ENCODE data around the gene SP4.

DNA sequence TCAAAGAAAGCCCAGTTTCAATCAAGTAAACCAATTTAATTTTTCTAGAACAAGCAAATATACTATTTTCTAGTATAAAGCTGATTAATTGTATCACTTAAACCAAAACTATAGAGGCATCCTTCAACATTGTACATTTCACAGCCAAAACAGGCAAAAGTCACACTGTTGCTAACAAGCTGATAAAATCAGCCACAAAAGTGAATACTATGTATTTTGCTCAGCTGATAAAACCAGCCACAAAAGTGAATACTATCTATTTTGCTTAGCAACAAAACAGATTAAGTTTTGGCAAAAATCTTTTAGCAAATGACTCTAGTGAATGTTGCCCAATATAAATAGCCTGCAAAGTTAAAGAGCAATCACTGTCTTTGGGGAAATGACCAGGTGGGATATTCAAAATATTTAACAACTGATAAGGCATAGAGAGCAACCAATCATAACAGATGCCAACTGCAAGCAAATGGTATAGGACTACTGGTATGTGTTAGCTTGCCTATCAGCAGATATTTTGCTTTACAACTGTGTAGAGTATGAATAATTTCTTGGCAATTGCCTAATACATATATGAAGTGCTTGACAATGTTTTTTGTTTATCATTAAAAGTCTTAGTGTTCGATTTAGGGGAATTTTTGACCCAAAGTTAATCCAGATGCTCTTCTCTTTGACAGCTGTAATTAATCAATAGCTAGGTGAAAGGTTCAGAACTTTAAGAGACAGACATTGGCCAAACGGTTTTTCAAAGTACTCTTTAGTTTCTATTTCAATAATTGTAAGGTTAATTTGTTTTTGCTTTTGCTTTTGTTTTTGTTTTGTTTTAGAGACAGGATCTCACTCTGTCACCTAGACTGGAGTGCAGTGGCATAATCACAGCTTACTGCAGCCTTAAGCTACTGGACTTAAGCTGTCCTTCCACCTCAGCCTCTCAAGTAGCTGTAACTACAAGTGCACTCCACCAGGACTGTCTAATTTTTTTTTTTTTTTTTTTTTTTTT is 44.4 kb upstream of the SP4 start:
- TF ChIP-seq CTCF (IDR thresholded peaks at IDR 0.05) (no peak), EZH2 (IDR thresholded peaks at IDR 0.05) (no peak), EZH2phosphoT487 (IDR thresholded peaks at IDR 0.05) (no peak)

All from neural progenitor cell (in vitro differentiated cells).